HG03280 (cell line): Measurements from ENCODE around the gene CHST12.

ENCODE experiments used
- ATAC-seq: cut with Tn5 transposase; IDR thresholded peaks from one replicate; pipeline ENCODE4 v1.9.1; 2021; ENCODE audit warnings: mild to moderate bottlenecking, moderate library complexity; ENCODE audit not compliant: unreplicated experiment

CHST12 gene

DNA sequence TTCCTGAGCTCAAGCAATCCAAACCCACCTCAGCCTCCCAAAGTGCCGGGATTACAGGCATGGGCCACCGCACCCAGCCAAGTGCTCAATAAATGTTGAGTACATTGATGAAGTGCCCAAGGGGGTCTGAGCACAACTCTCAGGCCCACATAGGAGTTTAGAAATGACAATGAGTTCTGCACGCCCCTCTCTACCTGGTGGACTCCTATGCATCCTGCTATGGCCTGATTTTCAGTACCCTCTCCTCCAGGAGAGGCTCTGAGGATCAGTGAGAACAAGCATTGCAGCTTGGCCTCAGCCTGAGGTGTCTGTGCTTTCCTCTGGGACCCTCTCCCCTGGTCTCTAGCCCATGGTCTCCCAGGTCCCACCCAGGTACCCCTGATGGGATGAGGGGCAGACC lies 93.7 kb downstream of the CHST12 start:
- no peak for ATAC-seq

DNA sequence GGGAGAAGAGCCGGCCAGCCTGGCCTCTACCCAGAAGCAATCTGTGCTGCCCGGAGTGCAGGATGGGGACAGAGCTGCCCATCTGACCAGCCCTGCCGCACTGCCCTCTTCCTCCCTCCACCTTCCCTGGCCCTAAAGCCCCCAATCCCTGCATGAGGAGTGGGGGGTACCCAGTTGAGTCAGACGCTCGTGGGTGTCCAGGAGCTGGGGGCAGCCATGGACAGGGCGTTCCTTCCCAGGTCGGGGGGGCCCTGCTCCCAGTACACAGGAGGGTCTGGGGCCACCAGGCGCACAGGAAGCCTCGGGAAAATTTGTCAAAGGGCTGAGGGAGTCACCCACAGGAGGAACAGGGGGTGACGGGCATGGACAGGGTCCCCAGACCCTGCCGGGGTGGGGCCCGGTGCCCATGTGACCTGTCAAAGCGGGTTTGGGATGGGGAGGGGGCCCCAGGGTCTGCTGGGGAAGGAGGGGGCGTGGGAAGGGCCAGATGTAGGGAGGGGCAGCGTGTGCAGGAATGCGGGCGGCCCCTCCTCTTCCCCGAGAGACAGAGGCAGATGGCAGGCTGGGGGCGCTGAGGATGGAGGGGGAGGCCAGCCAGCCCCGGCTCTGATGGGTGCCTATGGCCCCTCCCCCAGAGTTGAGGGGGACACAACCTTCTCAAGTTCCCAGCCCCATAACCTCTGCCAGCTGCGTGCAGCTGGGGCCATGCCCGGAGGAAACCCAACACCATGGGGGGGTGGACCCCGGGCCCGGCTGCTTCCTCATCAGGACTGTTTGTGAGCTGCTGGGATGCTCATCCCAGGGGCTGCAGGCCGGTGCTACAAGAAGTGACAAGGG lies 94.3 kb downstream of the CHST12 start:
- ATAC-seq: no peak
